Hepatocyte (in vitro differentiated cells): Measurements from ENCODE around the gene CIT.

Experiments
- EZH2 ChIP-seq: fragments of 200-600 bp; sonication (generic); IDR thresholded peaks from 2 replicates; pipeline ENCODE4 v1.6.1; 2016; ENCODE audit warnings: antibody characterized with exemption, mild to moderate bottlenecking, borderline replicate concordance
- TF ChIP-seq, protein P1 (sequence below): fragments of 200-600 bp; sonication (generic); IDR thresholded peaks from 2 replicates; pipeline ENCODE4 v1.5.1; 2016; ENCODE audit warnings: antibody characterized with exemption, mild to moderate bottlenecking; ENCODE audit not compliant: poor library complexity

DNA sequence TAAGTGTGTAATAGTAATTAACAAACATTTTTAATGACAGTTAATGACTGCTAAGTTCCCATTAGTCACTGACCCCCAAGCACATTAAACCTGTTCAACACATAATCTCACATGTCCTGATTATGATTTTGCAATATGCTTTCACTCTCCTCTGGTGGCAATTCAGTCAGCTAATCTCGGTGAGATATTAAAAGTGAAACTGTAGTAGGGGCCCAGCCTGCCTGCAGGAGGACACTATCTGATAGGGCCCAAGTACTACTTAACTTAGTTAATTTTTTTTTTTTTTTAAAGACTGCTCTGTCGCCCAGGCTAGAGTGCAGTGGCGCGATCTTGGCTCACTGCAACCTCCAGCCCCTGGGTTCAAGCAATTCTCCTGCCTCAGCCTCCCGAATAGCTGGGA is 48.8 kb downstream of the CIT start:
- TF ChIP-seq, protein P1, sequence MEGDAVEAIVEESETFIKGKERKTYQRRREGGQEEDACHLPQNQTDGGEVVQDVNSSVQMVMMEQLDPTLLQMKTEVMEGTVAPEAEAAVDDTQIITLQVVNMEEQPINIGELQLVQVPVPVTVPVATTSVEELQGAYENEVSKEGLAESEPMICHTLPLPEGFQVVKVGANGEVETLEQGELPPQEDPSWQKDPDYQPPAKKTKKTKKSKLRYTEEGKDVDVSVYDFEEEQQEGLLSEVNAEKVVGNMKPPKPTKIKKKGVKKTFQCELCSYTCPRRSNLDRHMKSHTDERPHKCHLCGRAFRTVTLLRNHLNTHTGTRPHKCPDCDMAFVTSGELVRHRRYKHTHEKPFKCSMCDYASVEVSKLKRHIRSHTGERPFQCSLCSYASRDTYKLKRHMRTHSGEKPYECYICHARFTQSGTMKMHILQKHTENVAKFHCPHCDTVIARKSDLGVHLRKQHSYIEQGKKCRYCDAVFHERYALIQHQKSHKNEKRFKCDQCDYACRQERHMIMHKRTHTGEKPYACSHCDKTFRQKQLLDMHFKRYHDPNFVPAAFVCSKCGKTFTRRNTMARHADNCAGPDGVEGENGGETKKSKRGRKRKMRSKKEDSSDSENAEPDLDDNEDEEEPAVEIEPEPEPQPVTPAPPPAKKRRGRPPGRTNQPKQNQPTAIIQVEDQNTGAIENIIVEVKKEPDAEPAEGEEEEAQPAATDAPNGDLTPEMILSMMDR: no peak
- TF ChIP-seq EZH2: no peak
